Measurements from ENCODE around the gene CDK2AP2.

GRCh38 chr11:67522338-67522737 lies 14.4 kb upstream of the CDK2AP2 start:
- TF ChIP-seq, protein P1, sequence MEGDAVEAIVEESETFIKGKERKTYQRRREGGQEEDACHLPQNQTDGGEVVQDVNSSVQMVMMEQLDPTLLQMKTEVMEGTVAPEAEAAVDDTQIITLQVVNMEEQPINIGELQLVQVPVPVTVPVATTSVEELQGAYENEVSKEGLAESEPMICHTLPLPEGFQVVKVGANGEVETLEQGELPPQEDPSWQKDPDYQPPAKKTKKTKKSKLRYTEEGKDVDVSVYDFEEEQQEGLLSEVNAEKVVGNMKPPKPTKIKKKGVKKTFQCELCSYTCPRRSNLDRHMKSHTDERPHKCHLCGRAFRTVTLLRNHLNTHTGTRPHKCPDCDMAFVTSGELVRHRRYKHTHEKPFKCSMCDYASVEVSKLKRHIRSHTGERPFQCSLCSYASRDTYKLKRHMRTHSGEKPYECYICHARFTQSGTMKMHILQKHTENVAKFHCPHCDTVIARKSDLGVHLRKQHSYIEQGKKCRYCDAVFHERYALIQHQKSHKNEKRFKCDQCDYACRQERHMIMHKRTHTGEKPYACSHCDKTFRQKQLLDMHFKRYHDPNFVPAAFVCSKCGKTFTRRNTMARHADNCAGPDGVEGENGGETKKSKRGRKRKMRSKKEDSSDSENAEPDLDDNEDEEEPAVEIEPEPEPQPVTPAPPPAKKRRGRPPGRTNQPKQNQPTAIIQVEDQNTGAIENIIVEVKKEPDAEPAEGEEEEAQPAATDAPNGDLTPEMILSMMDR (IDR thresholded peaks at IDR 0.05) = no peak
- no peak for TF ChIP-seq POLR2A (IDR thresholded peaks at IDR 0.05)
